ENCODE data around the gene SLN.

SLN gene

DNA sequence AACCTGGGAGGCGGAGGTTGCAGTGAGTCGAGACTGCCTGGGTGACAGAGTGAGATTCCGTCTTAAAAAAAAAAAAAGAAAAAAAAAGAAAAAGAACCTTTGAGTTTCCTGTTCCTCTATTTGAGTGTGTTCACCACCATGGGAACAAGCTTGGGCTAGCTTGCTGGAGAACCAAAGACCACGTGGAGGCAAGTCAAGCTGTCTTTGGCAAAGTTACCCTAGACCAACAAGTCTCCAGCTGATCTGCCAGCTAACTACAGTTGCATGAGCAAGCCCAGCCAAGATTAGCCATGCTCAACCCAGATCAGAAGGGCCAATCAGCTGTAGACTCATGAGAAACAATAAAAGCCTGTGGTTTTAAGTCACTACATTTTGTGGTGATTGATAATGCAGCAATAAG, 29.7 kb downstream of the SLN start:
- no peak for DNase-seq

DNA sequence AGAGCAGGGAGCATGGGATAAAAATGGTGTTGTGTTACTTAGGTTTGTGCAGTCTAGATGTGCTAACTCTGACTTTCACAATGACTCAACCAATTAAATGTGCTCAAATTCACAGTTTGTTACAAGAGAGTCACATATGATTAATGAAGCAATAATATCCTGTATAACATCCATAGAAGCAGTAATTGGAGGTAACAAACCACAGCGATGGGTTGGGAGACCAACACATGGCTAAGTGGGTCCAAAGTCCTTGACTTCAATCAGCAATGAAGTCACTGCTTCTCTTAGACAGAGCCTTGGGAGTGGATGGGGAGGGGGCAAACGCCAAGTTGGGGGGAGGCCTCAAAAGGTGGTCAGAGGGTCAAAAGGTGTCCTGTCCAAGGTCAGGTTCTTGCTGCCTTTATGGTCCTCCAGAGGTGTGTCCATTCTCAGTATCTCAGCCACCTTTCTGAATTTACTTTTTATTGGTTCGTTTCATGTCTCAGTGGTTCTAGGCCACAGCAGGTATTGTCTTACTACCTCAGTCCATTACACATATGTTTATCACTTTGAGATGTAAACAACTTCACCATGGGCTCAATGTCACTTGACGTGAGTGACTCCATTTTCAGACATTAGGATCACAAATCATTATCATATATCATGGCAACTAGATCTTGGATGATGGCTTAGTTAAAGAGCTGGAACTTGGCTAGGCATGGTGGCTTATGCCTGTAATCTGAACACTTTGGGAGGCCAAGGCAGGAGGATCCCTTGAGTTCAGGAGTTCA, 32.4 kb downstream of the SLN start:
- no peak for DNase-seq

DNA sequence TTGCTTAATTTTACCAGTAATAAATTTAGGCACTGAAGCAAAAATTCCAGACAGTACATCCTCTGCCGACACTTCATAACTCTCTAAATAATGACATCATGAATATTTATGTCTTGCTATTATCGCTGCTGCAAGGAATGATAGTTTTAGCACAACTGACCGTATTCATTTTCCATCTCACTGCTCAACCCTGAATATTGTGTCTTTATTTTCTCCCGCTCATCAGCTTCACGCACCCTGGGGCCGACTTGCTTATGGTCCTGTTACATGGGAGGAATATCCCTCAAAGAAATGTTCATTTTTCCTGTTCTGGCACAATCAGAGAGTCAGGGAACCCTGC, 33.3 kb downstream of the SLN start:
- no peak for DNase-seq

DNA sequence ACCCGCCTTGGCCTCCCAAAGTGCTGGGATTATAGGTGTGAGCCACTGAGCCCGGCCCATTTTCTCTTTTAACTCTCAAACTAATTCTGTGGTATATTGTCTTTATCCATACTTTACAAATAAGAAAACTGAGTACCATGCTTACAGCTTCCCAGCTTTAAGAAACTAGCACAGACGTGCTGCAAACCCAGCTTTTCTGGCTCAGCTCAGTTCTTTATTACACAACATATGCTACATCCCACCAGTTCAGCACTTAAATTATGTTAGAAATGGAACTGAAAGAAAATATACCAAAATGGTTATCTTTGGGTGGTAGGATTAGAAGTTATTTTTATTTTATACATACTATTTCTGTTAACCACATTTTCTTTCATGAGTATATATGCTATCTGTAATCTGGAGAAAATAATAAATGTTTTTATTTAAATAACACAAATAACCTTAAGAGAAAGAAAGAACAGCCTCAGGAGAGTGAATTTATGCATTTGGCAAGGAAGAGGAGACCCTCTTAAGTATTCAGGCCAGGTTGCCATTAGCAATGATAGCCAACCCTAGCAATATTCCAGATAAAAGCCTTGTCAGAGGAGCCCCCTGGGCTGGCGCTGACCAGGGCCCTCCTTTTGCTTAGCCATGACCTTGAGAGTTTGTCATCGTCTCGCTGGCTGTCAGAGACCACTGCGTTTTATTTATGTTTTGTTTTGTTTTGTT, 33.8 kb downstream of the SLN start:
- no peak for DNase-seq

DNA sequence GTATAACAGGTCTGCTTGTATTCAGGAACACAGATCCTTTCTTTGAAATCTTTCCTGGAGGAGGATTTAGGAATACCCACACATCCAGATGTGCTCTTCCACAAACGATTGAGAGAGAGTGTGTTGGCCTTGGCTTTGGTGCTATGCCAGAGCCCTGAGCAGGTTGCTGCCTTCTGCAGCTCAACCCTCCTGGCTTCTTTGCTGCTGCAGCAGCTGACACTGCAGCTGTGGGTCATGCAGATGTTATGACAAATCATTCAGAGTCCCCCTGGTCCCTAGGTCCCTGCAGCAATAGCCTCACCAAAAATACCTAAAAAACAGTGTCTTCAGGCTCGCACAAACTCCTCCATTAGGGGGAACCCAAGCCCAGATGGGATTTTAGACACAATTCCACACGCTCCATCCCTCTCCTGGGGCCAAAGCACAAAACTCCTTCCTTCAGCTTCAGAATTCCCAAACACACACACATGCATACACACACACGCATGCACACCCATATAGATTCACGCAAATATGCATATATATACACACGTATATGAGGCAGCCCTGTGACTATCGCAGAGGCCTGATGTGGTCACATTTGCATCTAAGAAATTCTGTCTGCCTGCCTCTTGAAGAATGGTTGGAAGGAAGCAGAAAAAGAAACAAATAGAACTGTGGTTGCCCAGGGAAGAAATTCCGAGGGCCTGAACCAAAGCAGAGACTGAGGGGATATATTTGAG, 35.4 kb downstream of the SLN start:
- no peak for DNase-seq

DNA sequence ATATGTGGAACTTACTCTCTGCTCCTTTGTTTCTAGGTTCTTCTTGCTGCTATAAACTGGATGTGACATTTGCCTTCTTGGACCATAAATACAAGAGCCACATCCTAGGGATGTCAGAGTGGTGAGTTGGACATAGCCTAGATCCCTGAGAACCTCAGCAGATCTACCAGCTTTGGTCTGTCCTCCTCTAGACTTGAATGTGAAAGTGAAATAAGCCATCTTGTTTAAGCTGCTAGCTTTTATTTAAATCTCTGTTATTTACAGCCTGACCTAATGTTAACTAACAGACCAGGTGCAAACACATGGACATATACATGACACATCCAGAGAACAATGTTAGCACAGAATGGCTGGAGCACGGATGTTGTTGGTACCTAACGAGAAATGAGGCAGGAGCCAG, 36.0 kb downstream of the SLN start:
- no peak for DNase-seq

DNA sequence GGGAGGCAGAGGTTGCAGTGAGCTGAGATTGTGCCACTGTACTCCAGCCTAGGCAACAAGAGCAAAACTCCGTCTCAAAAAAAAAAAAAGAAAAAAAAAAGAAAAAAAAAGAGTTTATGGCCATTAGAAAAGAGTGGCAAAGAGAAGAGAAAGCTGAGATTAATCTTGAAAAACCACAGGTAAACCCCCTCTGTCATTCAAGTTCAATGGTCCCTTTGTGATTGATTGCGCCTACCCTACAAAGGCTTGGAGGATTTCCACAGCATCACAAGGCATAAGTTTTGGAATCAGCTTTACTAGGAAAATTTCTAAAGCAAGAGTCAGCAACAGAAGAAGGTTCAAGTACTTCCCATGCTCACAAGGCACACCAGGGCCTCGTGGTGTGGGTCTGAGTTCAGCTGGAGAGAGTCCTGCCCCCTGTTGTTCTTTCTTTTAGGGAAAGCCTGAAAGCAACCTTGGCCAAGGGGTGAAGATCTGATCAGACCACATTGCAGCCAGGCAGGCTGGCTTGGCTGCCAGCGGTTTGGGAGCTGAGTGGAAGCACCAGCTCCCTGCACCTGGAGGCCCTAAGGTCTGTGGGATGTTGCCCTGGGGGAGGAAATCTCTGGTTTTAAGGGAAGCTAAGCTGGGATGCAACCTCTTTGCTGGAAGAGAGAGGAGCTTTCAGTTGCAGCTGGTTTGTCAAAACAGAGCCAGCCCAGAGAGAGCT, 41.8 kb downstream of the SLN start:
- no peak for DNase-seq

DNA sequence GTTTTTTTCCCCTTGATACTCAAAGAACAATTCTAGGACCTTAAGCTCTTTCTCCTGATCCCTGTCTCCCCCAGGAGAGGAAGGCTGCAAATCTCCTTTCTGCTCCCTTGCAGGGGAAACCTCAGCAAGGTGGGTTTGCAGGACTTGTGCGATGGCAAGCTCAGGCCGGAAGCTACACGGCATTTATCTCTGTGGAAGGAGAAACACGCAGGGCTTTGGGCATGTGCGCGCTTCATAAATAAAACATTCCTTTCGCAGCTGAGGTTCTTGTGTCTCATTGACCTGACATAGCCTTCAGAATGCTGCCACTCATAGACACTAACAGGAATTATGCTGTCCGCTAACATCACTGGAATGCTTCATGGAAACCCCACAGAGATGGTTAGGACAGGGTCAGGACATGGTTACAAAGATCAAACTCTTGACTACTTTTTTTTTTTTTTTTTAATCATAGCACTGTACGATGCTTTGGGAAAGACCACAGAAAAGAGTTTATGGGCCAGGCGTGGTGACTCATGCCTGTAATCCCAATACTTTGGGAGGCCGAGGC, 42.6 kb downstream of the SLN start:
- no peak for DNase-seq

DNA sequence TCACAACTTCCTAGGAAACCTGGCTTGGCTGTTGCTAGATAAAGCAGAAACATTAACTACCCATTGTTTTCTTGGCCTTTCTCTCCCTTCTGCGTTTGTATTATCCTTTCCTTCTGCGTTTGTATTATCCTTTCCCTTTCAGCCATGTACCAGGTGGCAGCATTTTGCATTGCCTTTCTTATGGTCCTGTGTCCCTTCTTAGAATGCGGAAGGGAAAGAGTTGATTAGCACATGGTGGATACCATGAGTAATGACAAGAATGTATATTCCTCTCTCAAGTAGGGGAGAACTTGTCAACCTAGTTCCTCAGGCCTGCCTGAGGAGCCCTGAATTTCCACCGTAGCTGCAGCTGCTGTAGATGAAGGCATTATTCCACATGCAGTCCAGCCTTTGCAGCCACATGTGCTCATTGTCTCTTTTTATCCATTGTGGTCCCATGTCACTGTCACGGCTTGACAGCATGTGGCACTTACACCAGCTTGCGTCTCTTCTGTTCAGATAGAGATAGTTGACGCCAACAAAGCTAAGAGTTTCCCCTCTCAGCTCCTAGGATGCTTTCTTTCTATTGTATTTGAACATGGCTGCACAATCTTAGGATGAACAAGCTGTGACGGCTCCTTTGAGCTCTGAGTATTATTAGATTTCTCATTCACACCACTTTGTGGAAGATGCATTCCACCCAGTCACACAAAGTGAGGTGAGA, 44.8 kb downstream of the SLN start:
- no peak for DNase-seq

DNA sequence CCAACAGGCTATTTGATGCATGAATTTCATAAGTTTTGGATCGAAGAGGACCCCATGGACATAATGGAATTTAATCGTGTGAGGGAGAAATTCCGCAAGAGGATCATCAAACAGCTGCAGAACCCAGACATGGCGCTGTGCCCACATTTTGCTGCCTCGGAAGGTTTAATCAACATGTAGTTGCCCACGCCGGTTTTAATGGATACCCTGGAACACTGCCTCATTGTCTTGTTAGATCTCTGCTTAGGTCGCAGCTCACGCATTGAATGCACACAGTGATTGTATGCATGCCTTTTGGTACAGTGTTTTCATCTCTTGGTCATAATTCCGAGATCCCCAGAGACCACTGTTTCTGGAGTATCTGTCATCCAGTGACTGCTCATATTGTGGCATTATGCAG, 46.8 kb downstream of the SLN start:
- peak; percentile 48 for DNase-seq

DNA sequence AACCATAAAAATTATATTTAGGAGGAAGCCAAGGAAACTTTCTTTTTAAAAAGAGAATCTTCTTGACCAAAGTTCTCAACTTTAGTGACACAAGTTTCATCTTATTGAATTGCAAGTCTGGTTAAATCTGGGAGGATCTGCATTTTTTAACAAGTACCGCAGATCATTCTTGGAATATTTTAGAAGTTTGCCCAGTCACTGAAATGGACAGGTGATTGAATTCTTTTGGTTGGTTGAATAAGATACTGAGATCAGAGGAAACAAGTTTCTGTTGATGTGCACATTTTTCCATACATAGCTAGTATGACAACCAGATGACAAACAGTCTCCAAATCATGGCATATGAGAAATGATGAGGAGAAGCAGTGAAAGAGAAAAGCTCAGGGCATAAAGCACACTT, 50.2 kb downstream of the SLN start:
- no peak for DNase-seq

DNA sequence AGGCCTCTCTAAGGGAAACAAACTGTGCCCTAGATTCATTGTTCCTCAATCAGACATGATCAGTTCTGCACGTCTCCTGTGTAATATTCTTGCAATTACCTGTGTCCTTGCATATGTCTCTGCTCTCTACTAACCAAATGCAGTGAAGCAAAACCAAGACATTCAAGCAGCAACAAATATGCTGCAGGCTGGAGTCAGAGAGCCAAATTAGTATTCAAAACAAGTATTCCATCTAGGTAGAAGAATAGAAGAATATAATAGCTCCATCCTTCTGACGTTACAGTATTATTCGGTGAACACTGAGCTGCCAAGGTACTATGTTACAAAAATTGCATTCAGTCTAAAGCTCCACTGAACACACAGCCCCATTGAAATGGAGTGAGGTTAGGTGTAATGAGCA, 51.8 kb downstream of the SLN start:
- no peak for DNase-seq

DNA sequence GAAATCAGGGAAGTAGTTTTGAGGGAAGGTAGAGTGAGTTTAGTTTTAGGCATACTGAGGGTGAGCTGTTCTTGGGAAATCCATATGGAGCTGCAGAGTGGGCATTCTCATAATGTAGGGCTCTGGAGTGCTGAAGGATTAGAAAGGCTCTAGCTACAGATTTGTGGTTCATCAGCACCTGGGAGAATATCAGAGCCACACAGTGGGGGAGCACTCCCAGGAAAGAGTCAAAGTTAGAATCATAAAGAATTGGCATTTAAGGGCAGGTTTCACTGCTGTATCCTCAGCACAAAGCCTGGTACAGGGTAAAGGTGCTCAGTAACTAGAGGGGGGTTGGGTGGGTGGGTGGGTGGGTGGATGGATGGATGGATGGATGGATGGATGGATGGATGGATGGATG, 52.5 kb downstream of the SLN start:
- DNase-seq, result no peak

Data from left hindlimb (tissue), 1 donor.